ENCODE results near the gene KCNQ1. TPM values are rescaled to one million over a fixed set of nuclear protein-coding genes. Genes with fewer than 3 reads are reported as not detected.

KCNQ1 gene
- total RNA-seq, 1 experiment from 2014 or later, result 10.7 TPM

- TF ChIP-seq CTCF (IDR thresholded peaks at IDR 0.05 in 2 of 3, conservative IDR thresholded peaks at IDR 0.05 in 1 of 3; ENCODE audit: borderline replicate concordance in 1 of 3, insufficient read depth in 1 of 3, low read depth in 2 of 3, low read length in 2 of 3) (peak in 2 of 3 experiments; percentile 98 to 100; a peak in 4 of 6 replicates), EZH2 (IDR thresholded peaks at IDR 0.05) (no peak), YY1 (IDR thresholded peaks at IDR 0.05; ENCODE audit: extremely low read depth, insufficient replicate concordance, low read depth, low read length) (peak; percentile 51)
- Histone ChIP-seq H3K9ac (ENCODE audit: low read length) (peak overlapping the region; percentile 79), H2AFZ (ENCODE audit: low read depth, low read length, poor library complexity, severe bottlenecking) (no peak overlapping the region), H3K9me2 (ENCODE audit: insufficient read depth) (no peaks in the 10 kb centered on the region), H3K4me1 (ENCODE audit: control insufficient read depth in 1 of 2, insufficient read depth in 2 of 2, low read length in 2 of 2) (peaks cover 24 to 32% of the 10 kb centered on the region in 2 experiments), H3K9me3 (ENCODE audit: control insufficient read depth in 1 of 2, insufficient read depth in 1 of 2, low read depth in 1 of 2, low read length in 2 of 2) (no peaks in the 10 kb centered on the region), H3K79me2 (ENCODE audit: insufficient read depth, low read length) (no peaks in the 10 kb centered on the region), H3K27ac (ENCODE audit: low read depth, low read length) (peak overlapping the region; percentile 97), H3K4me2 (ENCODE audit: low read length) (peak overlapping the region; percentile 99), H3K36me3 (ENCODE audit: control insufficient read depth in 1 of 2, insufficient read depth in 2 of 2, low read length in 2 of 2) (no peaks in the 10 kb centered on the region), H3K4me3 (replicated peaks in 1 of 2; ENCODE audit: low read depth in 1 of 2, low read length in 2 of 2) (peak overlapping the region; percentile 42 to 65), H4K20me1 (ENCODE audit: insufficient read depth) (no peaks in the 10 kb centered on the region), H3K27me3 (ENCODE audit: insufficient read depth, low read length) (no peaks in the 10 kb centered on the region)
- no TSS peak for BruUV-seq (replicated peaks)
- ATAC-seq, result peak; percentile 72
- peak; percentile 89 for DNase-seq (ENCODE audit: low read depth, low spot score)
- CTCF ChIA-PET, result interaction anchor here (0.8 to 5.4 kb wide), 9 partner anchors 8 to 876 kb away, joined by 3 to 337 read pairs (median 11); partner anchors contain the start of genes CDKN1C and PHLDA2
- POLR2A ChIA-PET, result interaction anchor here (1.4 to 4.5 kb wide), 4 partner anchors 352 to 397 kb away, joined by 10 to 25 read pairs (median 18); partner anchors contain the start of genes CDKN1C and PHLDA2
- RAD21 ChIA-PET (ENCODE audit: low non-redundant PET in 1 of 2, low total read pairs in 2 of 2, uncharacterized antibody in 2 of 2, unreplicated experiment in 2 of 2), result interaction anchor here (1.3 to 4.9 kb wide), 8 partner anchors 105 to 457 kb away, joined by 4 to 85 read pairs (median 9); partner anchors contain the start of genes CDKN1C (in 1 of the 2) and PHLDA2 (in 1 of the 2)
- intact Hi-C loops (cut with micrococcal nuclease), result loop anchor here (1.0 to 10.0 kb wide), 6 partner anchors 338 to 884 kb away; no protein-coding TSS in a partner anchor
Measured at GRCh38 chr11:2532704-2533586, 88.1 kb downstream of the KCNQ1 start.
